ENCODE measurements around the gene SURF6.
"Not testable (repeated sequence)": the region's sequence is repeated elsewhere in the genome, so short reads cannot be mapped to it uniquely, and the experiment has no call there.

The SURF6 gene

DNA sequence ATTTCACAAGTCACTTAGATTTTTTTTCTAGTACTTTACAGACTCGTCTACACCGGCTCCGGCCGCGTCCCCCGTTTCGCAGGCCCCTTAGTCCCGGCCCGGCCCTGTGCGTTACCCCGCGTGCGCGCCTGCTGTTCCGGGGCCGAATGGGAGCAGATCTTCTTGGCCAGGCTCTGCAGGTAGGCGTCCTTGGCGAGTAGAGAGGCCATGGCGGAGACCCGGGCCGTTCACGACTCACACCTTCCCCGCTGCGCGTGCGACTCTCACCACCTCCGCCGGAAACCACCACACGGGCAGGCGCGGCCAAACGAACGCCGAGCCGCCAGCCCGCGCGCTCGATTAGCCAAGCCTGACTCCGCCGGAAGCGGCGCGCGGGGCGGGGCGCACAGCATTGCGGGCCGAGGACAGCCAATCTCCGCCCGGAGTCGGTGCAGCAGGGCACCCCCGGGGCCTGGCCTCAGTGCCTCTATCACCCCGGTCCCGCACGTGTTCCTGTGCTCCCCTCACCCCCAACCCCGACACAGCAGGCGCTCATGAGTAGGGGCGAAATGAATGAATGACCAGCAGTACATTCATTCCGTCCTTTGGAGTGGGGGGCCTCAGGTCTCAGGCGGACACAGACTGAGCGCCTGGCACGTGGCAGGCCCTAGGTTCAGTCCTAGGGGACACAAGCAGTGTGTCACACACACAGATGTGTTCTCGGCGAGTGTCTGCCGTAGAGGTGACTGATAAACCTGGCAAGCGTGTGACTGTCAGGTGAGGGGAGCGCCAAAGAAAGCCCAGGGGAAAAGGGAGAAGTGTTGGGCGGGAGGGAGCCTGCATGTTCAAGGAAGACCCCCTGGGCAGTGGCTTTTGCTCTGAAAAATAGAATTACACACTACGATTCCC is at the start of gene SURF6:
SURF6 (minus strand) TSS at position 265 of the 888 bp plus-strand sequence; CDS start at position 209, 56 bp downstream.
- in situ Hi-C loops (cut with MboI; ENCODE audit: low sequenced_read_pairs): no loop called here

DNA sequence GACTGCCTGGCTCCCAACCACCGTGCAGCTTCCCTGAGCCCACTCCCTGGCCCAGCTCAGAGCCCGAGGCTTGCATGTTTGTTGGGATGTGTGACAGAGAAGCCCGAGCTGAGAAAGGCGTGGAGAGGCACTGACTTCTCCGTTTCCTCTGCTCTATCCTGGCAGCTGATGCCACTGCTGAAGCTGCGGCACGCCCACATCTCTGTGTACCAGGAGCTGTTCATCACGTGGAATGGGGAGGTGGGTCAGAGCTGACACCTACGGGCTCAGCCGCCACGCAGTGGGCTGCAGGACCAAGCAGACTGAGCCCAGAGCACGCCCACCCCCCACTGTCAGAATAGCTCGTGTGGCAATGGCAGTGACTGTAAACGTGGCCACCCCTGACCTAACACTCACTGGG is 49.5 kb upstream of the SURF6 start:
- in situ Hi-C loops (cut with MboI; ENCODE audit: low sequenced_read_pairs): no loop called here

GRCh38 chr9:133384736-133385321 is 48.8 kb upstream of the SURF6 start:
- in situ Hi-C loops (cut with MboI; ENCODE audit: low sequenced_read_pairs): no loop called here

- in situ Hi-C loops (cut with MboI; ENCODE audit: low sequenced_read_pairs): no loop called here
These were observed 47.5 kb upstream of the SURF6 start for GRCh38 chr9:133383438-133383837.

DNA sequence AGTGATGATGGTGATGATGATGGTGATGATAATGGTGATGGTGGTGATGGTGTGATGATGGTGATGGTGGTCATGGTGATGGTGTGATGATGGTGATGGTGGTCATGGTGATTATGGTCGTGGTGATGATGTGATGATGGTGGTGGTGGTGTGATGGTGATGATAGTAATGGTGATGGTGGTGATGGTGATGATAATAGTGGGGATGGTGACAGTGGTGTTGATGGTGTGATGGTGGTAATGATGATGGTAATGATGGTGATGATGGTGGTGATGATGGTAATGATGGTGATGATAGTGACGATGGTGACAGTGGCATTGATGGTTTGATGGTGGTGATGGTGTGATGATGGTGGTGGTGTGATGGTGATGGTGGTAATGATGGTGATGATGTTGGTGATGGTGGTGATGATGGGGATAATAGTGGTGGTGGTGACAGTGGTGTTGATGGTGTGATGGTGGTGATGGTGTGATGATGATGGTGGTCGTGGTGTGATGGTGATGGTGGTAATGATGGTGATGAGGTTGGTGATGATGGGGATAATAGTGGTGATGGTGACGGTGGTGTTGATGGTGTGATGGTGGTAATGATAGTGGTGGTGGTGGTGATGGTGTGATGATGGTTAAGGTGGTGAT is 46.6 kb upstream of the SURF6 start:
- in situ Hi-C loops (cut with MboI; ENCODE audit: low sequenced_read_pairs): no loop called here

GRCh38 chr9:133380734-133381133 is 44.7 kb upstream of the SURF6 start:
- in situ Hi-C loops (cut with MboI; ENCODE audit: low sequenced_read_pairs): no loop called here

DNA sequence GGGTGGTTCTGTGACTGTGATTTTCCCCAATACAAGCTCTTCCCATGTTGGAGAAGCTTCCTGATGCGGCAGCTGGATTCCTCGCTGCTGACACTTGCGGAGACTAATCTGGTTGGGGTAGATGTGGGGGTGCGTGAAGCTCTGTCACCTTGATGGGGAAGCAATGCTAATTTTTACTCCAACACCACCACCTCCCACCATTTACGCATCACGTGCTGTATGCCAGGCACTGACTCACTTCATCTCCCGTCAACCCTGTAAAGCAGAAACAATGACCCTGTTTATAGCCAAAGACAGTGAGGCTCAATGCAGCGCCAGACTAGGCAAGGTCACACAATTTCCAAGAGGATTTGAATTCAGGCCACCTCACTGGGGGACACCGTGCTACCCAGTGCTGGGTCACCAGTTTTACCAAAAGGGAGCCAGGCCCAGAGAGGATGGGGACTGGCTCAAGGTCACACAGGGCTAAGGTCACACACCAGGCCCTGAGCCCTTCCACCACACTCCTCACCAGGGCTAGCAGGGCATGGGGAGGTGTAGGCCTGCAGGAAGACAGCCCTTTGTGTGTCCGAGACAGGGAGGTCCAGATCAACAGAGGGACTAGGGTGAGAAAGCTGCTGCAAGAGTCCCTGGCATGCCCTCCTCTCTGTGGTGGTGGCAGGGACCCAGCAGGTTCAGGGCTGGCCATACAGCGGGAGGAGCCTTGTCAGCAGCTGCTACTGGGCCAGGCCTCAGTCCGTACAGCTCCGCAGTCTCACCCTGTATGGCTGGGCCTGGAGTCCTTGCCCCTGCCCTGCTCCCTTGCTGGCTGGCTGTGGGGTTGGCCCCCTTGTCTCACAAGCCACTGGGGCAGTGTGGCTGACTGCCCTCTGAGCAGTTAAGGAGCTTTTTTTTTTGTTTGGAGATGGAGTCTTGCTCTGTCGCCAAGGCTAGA is 43.4 kb upstream of the SURF6 start:
- in situ Hi-C loops (cut with MboI; ENCODE audit: low sequenced_read_pairs): no loop called here

- in situ Hi-C loops (cut with MboI; ENCODE audit: low sequenced_read_pairs): no loop called here
These were observed 42.5 kb upstream of the SURF6 start for GRCh38 chr9:133378408-133378962.

- in situ Hi-C loops (cut with MboI; ENCODE audit: low sequenced_read_pairs): no loop called here
These were observed 41.8 kb upstream of the SURF6 start for GRCh38 chr9:133377721-133378216.

DNA sequence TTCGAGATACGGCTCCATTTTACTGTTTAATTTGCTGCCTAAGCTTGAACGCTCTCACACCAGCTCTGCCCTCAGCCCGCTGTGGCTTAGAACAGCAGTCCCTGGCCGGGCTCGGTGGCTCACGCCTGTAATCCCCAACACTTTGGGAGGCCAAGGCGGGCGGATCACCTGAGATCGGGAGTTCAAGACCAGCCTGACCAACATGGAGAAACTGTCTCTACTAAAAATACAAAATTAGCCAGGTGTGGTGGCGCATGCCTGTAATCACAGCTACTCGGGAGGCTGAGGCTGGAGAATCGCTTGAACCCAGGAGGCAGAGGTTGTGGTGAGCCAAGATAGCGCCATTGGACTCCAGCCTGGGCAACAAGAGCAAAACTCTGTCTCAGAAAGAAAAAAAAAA is 41.3 kb upstream of the SURF6 start:
- in situ Hi-C loops (cut with MboI; ENCODE audit: low sequenced_read_pairs): not testable (repeated sequence)

DNA sequence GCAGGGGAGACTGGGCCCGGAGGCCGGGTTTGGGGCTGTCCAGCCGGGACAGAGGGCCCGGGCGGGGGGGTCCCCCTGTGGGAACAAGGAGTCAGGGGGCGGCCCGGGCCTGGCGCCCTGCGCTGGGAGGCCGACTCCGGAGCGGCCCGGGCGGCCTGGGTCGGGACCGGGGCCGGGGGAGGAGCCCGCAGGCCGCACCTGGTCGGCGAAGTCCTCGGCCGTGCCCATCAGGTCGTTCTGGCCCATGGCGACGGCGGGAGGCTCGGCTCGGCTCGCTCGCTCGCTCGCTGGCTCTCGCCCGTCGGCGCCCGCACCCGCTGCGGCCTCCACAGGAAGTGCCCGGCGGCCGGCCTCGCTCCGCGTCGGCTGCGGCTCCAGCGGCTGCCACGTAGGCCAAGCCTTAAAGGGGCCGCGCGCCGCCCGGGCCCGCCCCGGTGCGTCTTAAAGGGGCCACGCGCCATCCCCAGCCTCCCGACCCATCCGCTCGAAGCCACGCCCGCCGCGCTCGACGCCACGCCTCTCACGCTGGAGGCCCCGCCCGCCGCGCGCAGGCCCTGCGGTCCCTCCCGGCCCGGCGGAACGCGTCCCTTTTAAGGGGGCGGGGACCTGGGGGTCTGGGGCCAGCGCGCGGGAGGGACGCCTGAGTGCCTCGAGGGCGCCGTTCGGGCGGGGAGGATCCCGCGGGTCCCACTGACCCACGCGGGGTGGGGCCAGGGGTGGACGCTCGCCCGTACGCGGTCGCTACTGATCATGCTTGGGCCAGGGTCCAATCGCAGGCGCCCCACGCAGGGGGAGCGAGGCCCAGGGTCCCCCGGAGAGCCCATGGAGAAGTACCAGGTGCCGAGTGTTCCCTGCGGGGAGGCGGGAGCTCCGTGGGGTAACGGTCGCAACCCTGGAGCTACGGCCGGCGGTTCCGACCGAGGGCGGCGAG is 40.0 kb upstream of the SURF6 start, which contains the start of the genes STKLD1 and SURF4:
STKLD1 (plus strand) TSS at position 643 of the 931 bp plus-strand sequence; CDS start at position 751, 108 bp downstream.
SURF4 (minus strand) TSS at position 337 of the 931 bp plus-strand sequence; CDS start at position 246, 91 bp downstream.
- in situ Hi-C loops (cut with MboI; ENCODE audit: low sequenced_read_pairs): no loop called here

GRCh38 chr9:133375116-133375723 is 39.2 kb upstream of the SURF6 start:
- in situ Hi-C loops (cut with MboI; ENCODE audit: low sequenced_read_pairs): no loop called here

DNA sequence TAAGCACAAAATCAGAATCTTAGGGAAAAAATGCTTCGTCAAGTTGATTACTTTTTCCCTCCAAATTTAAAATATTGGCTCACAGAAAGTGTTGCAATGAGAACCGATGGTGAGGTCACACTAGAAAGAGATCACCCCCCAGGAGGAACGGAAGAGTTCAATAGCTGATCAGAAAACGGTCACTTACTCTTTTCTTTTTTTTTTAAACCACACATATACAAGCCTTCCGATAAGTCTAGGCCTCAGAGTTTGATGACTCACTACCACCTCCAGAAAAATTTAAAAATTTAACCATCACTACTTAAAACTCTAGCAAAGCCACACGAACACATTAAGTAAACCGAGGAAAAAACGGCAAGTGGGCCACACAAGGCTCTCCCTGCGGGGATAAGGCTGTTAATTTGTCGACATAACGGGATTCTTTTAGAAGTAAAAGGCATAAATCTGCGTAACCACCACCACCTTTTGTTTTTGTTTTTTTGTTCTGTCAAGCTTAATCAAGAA is 38.7 kb upstream of the SURF6 start:
- in situ Hi-C loops (cut with MboI; ENCODE audit: low sequenced_read_pairs): no loop called here

GRCh38 chr9:133372144-133372543 is 36.2 kb upstream of the SURF6 start:
- in situ Hi-C loops (cut with MboI; ENCODE audit: low sequenced_read_pairs): no loop called here

DNA sequence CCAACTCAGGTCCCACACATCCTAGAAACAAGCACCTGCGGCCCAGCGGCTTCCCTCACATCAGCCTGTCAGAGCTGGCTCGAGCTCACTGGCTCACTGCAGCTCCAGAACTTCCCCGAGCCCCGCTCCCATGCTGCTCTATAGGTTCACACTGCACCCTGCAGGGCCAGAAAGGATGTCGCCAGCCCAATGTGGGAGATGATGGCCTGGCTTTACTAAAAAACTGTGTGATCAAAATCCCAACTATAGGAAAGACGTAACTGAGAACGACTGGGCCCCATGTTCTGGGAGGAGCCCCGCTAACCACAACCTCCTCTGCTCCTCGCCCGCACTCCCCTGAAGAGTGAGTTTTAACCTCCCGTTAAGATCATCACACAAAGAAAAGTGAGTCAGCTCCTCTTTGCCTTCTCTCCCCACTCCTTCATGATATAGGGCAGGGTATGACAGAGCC is 35.3 kb upstream of the SURF6 start:
- in situ Hi-C loops (cut with MboI; ENCODE audit: low sequenced_read_pairs): no loop called here

- in situ Hi-C loops (cut with MboI; ENCODE audit: low sequenced_read_pairs): no loop called here
These were observed 34.7 kb upstream of the SURF6 start for GRCh38 chr9:133370685-133371084.

- in situ Hi-C loops (cut with MboI; ENCODE audit: low sequenced_read_pairs): no loop called here
These were observed 33.9 kb upstream of the SURF6 start for GRCh38 chr9:133369933-133370332.

GRCh38 chr9:133369422-133369821 is 33.4 kb upstream of the SURF6 start:
- in situ Hi-C loops (cut with MboI; ENCODE audit: low sequenced_read_pairs): no loop called here

Measured in HL-60/S4 (cell line).